C1 segment of cervical spinal cord (tissue), 14 donors: ENCODE data around the gene TKT.

ENCODE experiments used
- DNase-seq, 14 donors: peaks; one replicate each; lab custom pipeline; 2025; lab: John Stamatoyannopoulos, UW

Gene TKT

GRCh38 chr3:53225651-53226050 lies 30.2 kb downstream of the TKT start:
- DNase-seq: no peak

GRCh38 chr3:53225181-53225580 lies 30.6 kb downstream of the TKT start:
- no peak for DNase-seq

- DNase-seq: no peak
Measured at GRCh38 chr3:53224536-53224935, 31.3 kb downstream of the TKT start.

- no peak for DNase-seq
Measured at GRCh38 chr3:53224026-53224425, 31.8 kb downstream of the TKT start.

GRCh38 chr3:53223541-53223966 lies 32.3 kb downstream of the TKT start:
- no peak for DNase-seq

GRCh38 chr3:53223025-53223424 lies 32.8 kb downstream of the TKT start:
- no peak for DNase-seq

GRCh38 chr3:53222183-53222901 lies 33.5 kb downstream of the TKT start:
- DNase-seq: no peak

GRCh38 chr3:53221827-53222182 lies 34.0 kb downstream of the TKT start:
- no peak for DNase-seq

- no peak for DNase-seq
Measured at GRCh38 chr3:53221345-53221744, 34.5 kb downstream of the TKT start.

- peak in 12 of 14 donors; percentile 12 to 84 (median 58) for DNase-seq
Measured at GRCh38 chr3:53219895-53220483, 35.8 kb downstream of the TKT start.

- peak in 1 of 14 donors; percentile 27 for DNase-seq
Measured at GRCh38 chr3:53218131-53218530, 37.7 kb downstream of the TKT start.

- DNase-seq: no peak
Measured at GRCh38 chr3:53217175-53217574, 38.6 kb downstream of the TKT start.

GRCh38 chr3:53216723-53217122 lies 39.1 kb downstream of the TKT start:
- no peak for DNase-seq

GRCh38 chr3:53215816-53216215 lies 40.0 kb downstream of the TKT start:
- DNase-seq: no peak

- DNase-seq: no peak
Measured at GRCh38 chr3:53213276-53213675, 42.5 kb downstream of the TKT start.

- DNase-seq: no peak
Measured at GRCh38 chr3:53211706-53212702, 43.8 kb downstream of the TKT start.

- DNase-seq: no peak
Measured at GRCh38 chr3:53202331-53203015, 53.3 kb downstream of the TKT start.

- DNase-seq: no peak
Measured at GRCh38 chr3:53200501-53201498, 55.0 kb downstream of the TKT start.

- DNase-seq: no peak
Measured at GRCh38 chr3:53199834-53200233, 56.0 kb downstream of the TKT start.

GRCh38 chr3:53198996-53199395 lies 56.8 kb downstream of the TKT start:
- DNase-seq: no peak
